Mesendoderm (in vitro differentiated cells): ENCODE data around the gene YPEL1.

Experiments
- DNase-seq: peaks from one replicate; pipeline ENCODE4 v3.0.0; 2013
- H2AK5ac ChIP-seq: 2 replicates; pipeline ENCODE4 v1.6.1; 2013; ENCODE audit warnings: low read length, inconsistent platforms
- H2BK120ac ChIP-seq: 2 replicates; pipeline ENCODE4 v1.6.1; 2013; ENCODE audit warnings: low read depth, mild to moderate bottlenecking, low read length, moderate library complexity, mixed read lengths
- H2BK15ac ChIP-seq: replicated peaks from 2 replicates; pipeline ENCODE4 v1.6.1; 2013; ENCODE audit warnings: low read depth, mild to moderate bottlenecking, moderate library complexity
- H2BK5ac ChIP-seq: 2 replicates; pipeline ENCODE4 v1.6.1; 2013; ENCODE audit warnings: low read length, inconsistent platforms
- H3K18ac ChIP-seq: 2 replicates; pipeline ENCODE4 v1.6.1; 2013; ENCODE audit warnings: mild to moderate bottlenecking, low read length, mixed read lengths
- H3K23ac ChIP-seq: one replicate; pipeline ENCODE4 v1.6.1; 2013; ENCODE audit warnings: low read length
- H3K27ac ChIP-seq: 2 replicates; pipeline ENCODE4 v1.5.1; 2013; ENCODE audit warnings: low read depth, mild to moderate bottlenecking, inconsistent platforms, low read length, moderate library complexity
- H3K27me3 ChIP-seq: 2 replicates; pipeline ENCODE4 v1.6.1; 2013; ENCODE audit warnings: low read length, control low read depth, mild to moderate bottlenecking, inconsistent platforms; ENCODE audit not compliant: insufficient read depth, poor library complexity
- H3K36me3 ChIP-seq: 2 replicates; pipeline ENCODE4 v1.6.1; 2013; ENCODE audit warnings: low read length, inconsistent platforms; ENCODE audit not compliant: control insufficient read depth, insufficient read depth
- H3K4ac ChIP-seq: one replicate; pipeline ENCODE4 v1.6.1; 2013; ENCODE audit warnings: low read depth, mild to moderate bottlenecking, low read length, moderate library complexity
- H3K4me1 ChIP-seq: 2 replicates; pipeline ENCODE4 v1.6.1; 2013; ENCODE audit warnings: low read depth, low read length, inconsistent platforms; ENCODE audit not compliant: control insufficient read depth
- H3K4me2 ChIP-seq: 2 replicates; pipeline ENCODE4 v1.6.1; 2013; ENCODE audit warnings: low read length
- H3K4me3 ChIP-seq: 2 replicates; pipeline ENCODE4 v1.5.1; 2013; ENCODE audit warnings: mild to moderate bottlenecking, low read length
- H3K56ac ChIP-seq: one replicate; pipeline ENCODE4 v1.6.1; 2013; ENCODE audit warnings: low read length
- H3K79me1 ChIP-seq: 2 replicates; pipeline ENCODE4 v1.6.1; 2013; ENCODE audit warnings: low read length, inconsistent platforms
- H3K79me2 ChIP-seq: 2 replicates; pipeline ENCODE4 v1.6.1; 2013; ENCODE audit warnings: mild to moderate bottlenecking, low read length; ENCODE audit not compliant: control insufficient read depth, insufficient read depth
- H3K9ac ChIP-seq: 2 replicates; pipeline ENCODE4 v1.6.1; 2013; ENCODE audit warnings: low read length, inconsistent platforms
- H4K5ac ChIP-seq: one replicate; pipeline ENCODE4 v1.6.1; 2013; ENCODE audit warnings: low read length
- H4K8ac ChIP-seq: one replicate; pipeline ENCODE4 v1.6.1; 2013; ENCODE audit warnings: low read depth, mild to moderate bottlenecking, control low read depth, low read length, moderate library complexity
- WGBS: extraction: QIAGEN DNeasy Blood & Tissue Kit; methylation state at CpG from one replicate; pipeline ENCODE4 v1.1.7; 2013; ENCODE audit warnings: low lambda C conversion rate, missing lambda C conversion rate; ENCODE audit not compliant: insufficient coverage; ENCODE audit errors: extremely low coverage; 5-methylcytosine and 5-hydroxymethylcytosine counted together

The YPEL1 gene

DNA sequence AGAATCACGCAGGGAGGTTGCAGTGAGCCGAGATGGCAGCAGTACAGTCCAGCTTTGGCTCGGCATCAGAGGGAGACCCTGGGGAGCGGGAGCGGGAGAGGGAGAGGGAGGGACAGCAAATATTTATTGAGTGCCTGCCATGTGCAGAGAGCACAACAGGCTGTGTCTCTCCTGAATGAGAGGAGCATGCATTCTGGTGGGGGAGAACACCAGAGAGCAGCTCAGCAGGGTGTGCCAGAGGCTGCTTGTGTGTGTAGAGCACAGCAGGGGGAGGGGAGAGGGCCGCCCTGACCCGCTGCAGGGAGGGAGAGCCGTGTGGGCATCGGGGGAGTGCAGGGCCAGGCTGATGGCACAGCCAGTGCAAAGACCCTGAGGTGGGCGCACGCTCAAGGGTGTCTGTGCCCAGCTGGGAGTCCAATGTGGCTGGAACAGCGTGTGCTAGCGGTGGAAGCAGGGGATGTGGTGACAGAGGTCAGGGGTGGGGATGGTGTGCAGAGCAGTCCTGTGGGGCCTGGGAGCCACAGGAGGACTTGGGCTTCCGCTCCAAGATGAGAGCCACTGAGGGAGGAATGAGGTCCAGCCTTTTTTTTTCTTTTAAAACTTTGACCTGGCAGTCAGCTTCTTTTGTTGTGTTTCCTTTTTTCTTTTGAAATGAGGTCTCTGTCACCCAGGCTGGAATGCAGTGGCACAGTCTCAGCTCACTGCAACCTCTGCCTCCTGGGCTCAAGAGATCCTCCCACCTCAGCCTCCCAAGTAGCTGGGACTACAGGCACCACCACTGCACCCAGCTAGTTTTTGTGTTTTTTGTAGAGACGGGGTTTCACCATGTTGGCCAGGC lies 57.8 kb downstream of the YPEL1 start:
- WGBS = no CpG with 5 or more reads among the region's 15 CpGs
- Histone ChIP-seq H3K79me1 (no peaks in the 10 kb centered on the region), H3K56ac (no peak overlapping the region), H2BK15ac (no peak overlapping the region), H3K4me1 (no peaks in the 10 kb centered on the region), H3K79me2 (no peaks in the 10 kb centered on the region), H3K23ac (no peak overlapping the region), H3K18ac (no peak overlapping the region), H2BK5ac (no peak overlapping the region), H3K36me3 (peaks cover 3% of the 10 kb centered on the region), H2BK120ac (no peak overlapping the region), H3K4ac (no peak overlapping the region), H3K4me2 (no peak overlapping the region), H3K27ac (no peak overlapping the region), H3K4me3 (no peak overlapping the region), H4K5ac (no peak overlapping the region), H4K8ac (no peak overlapping the region), H3K9ac (no peak overlapping the region), H2AK5ac (no peak overlapping the region), H3K27me3 (no peaks in the 10 kb centered on the region)
- DNase-seq = no peak

DNA sequence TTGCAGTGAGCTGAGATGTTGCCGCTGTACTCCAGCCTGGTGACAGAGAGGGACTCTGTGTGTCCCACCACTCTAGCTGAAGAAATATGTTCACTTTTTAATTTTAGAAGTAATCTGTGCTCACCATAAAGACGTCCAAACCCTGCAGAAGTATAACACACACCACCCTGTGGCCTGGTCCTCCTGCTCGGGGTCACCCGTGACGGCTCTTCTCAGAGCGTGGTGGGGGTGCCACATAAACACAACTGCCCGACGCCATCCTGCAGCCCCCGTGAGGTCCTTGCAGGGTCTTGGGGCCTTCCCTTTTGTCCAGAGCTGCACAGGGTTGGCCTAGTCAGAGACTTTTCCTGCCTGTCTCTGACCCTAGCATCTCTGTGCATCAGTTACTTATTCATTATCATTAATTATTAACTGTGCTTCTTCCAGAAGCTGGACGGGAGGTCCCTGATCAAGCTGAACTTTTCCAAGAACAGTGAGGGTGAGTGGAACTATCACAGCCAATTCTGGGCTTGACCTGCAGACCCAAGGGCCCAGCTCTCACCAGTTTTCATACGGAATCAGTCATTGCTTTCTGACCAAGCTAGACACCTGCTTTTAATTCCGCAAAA lies 60.9 kb downstream of the YPEL1 start:
- H3K27ac ChIP-seq = no peak overlapping the region
- H3K79me1 ChIP-seq = peaks cover 2% of the 10 kb centered on the region
- H3K56ac ChIP-seq = no peak overlapping the region
- H4K5ac ChIP-seq = no peak overlapping the region
- DNase-seq = no peak
- H2BK5ac ChIP-seq = no peak overlapping the region
- H2AK5ac ChIP-seq = no peak overlapping the region
- H3K36me3 ChIP-seq = peaks cover 3% of the 10 kb centered on the region
- H3K23ac ChIP-seq = no peak overlapping the region
- no peak overlapping the region for H3K4me2 ChIP-seq
- no peaks in the 10 kb centered on the region for H3K4me1 ChIP-seq
- H3K9ac ChIP-seq = no peak overlapping the region
- H2BK120ac ChIP-seq = no peak overlapping the region
- no peaks in the 10 kb centered on the region for H3K79me2 ChIP-seq
- no CpG with 5 or more reads among the region's 12 CpGs for WGBS
- H3K18ac ChIP-seq = no peak overlapping the region
- no peak overlapping the region for H3K4ac ChIP-seq
- H2BK15ac ChIP-seq = no peak overlapping the region
- no peak overlapping the region for H3K4me3 ChIP-seq
- H3K27me3 ChIP-seq = no peaks in the 10 kb centered on the region
- H4K8ac ChIP-seq = no peak overlapping the region

DNA sequence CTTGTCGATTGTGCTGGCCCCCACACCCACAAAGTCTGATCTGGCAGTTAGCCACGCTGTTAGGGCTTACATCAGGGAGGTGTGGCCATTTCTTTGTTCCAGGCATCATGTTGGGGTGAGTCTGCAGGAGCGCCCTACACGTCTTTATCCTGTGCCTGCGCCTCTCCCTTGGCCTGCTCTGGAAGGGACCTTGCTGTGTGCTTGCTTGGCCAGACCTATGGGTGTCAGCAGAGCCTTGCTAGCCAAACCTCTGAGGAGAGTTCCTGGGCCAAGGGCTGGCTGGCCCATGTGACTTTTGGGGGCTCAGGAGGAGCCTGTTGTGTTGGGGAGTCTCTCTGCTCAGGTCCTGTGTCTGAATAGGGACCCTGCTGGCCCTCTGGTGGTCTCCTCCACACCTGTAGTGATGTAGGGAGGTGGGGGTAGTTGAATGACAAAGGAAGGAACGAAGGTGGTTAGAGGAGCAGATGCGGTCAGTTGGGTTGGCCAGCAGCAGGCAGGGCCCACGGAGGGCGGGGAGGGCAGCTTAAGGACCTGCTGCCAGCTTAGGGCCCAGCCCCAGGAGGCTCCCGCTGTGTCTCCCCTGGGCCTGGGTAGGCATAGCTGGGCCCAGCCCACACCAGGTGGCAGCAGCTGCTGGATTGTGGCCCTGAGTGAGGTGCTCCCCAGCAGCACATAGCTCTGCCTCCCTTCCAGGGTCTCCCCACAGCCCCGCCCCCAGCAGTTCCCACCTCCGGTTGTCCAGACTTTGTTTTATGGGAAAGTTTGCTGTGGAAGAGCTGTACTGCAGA lies 61.9 kb downstream of the YPEL1 start:
- Histone ChIP-seq H4K5ac (no peak overlapping the region), H4K8ac (no peak overlapping the region), H3K4ac (no peak overlapping the region), H2BK5ac (no peak overlapping the region), H3K4me2 (no peak overlapping the region), H3K18ac (no peak overlapping the region), H3K4me3 (no peak overlapping the region), H3K79me2 (no peaks in the 10 kb centered on the region), H2BK15ac (no peak overlapping the region), H2BK120ac (no peak overlapping the region), H3K23ac (no peak overlapping the region), H3K36me3 (peaks cover 3% of the 10 kb centered on the region), H3K79me1 (peaks cover 2% of the 10 kb centered on the region), H3K9ac (no peak overlapping the region), H3K4me1 (no peaks in the 10 kb centered on the region), H3K27ac (no peak overlapping the region), H3K27me3 (no peaks in the 10 kb centered on the region), H2AK5ac (no peak overlapping the region), H3K56ac (no peak overlapping the region)
- no CpG with 5 or more reads among the region's 12 CpGs for WGBS
- DNase-seq = no peak

DNA sequence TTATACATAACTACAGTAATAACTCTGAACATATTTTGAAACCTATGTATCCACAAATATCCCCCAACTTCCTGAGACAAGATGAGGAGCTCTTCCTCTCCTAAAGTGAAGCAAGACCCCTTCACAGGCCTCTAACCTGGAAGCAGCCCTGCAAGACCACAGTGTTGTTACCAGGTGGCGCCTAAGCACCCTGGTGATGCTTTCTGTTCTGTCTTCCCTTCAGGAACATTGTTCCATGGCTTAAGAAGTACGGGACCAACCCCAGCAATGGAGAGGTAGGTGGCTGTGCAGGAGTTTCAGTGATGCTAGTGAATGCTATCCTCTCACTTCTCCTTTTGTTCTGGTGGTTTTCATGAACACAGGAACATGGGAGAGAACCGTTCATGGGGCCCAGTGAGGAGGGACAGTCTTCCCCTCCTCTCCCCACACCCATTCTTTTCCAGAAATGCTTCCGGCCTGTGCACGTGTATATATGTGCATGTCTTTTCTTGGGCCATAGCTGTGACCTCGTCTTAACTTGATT lies 63.4 kb downstream of the YPEL1 start:
- Histone ChIP-seq H3K79me2 (no peaks in the 10 kb centered on the region), H3K4me3 (no peak overlapping the region), H3K4me1 (no peaks in the 10 kb centered on the region), H3K23ac (no peak overlapping the region), H2BK15ac (no peak overlapping the region), H3K18ac (no peak overlapping the region), H3K4ac (no peak overlapping the region), H3K56ac (no peak overlapping the region), H3K79me1 (peaks cover 2% of the 10 kb centered on the region), H3K36me3 (peaks cover 3% of the 10 kb centered on the region), H4K5ac (no peak overlapping the region), H3K9ac (no peak overlapping the region), H3K27me3 (no peaks in the 10 kb centered on the region), H2BK5ac (no peak overlapping the region), H2AK5ac (no peak overlapping the region), H3K4me2 (no peak overlapping the region), H2BK120ac (no peak overlapping the region), H4K8ac (no peak overlapping the region), H3K27ac (no peak overlapping the region)
- WGBS = no CpG with 5 or more reads among the region's 6 CpGs
- peak; percentile 4 for DNase-seq

DNA sequence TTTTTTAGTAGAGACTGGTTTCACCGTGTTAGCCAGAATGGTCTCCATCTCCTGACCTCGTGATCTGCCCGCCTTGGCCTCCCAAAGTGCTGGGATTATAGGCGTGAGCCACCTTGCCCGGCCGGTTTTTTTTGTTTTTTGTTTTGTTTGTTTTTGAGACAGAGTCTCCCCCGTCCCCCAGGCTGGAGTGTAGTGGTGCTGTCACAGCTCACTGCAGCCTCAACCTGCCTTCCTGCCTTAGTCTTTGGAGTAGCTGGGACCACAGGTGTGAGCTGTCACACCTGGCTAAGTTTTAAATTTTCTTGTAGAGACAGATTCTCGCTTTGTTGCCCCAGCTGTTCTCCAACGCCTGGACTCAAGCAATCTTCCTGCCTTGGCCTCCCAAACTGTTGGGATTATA lies 66.6 kb downstream of the YPEL1 start:
- Histone ChIP-seq H3K18ac (no peak overlapping the region), H3K27ac (no peak overlapping the region), H3K23ac (no peak overlapping the region), H2BK120ac (no peak overlapping the region), H3K56ac (no peak overlapping the region), H2BK15ac (no peak overlapping the region), H3K4me3 (no peak overlapping the region), H4K8ac (no peak overlapping the region), H2BK5ac (no peak overlapping the region), H3K4ac (no peak overlapping the region), H3K27me3 (no peaks in the 10 kb centered on the region), H3K79me1 (peaks cover 2% of the 10 kb centered on the region), H3K79me2 (no peaks in the 10 kb centered on the region), H4K5ac (no peak overlapping the region), H3K36me3 (peaks cover 2% of the 10 kb centered on the region), H3K4me1 (no peaks in the 10 kb centered on the region), H3K4me2 (no peak overlapping the region), H3K9ac (no peak overlapping the region), H2AK5ac (no peak overlapping the region)
- DNase-seq = no peak
- no CpG with 5 or more reads among the region's 9 CpGs for whole genome bisulfite sequencing
